ENCODE results near the gene SLC8A3. TPM values are rescaled to one million over a fixed set of nuclear protein-coding genes. Genes with fewer than 3 reads are reported as not detected.

Gene SLC8A3
- total RNA-seq, 3 donors from 2014 or later (not counting 1 experiment from before 2014, with no cell fraction given) = 0.30 to 0.56 (median 0.32) TPM

GRCh38 chr14:69996216-69996615, 192.5 kb downstream of the SLC8A3 start:
- H3K27me3 Mint-ChIP-seq (ENCODE audit: low read depth in 2 of 2) = peaks cover 16 to 40% of the 10 kb centered on the region in 2 donors
- DNase-seq (no peak), ATAC-seq (no peak)
- H3K27ac Mint-ChIP-seq = no peak overlapping the region
- no peaks in the 10 kb centered on the region for H3K36me3 Mint-ChIP-seq
- Histone ChIP-seq H3K36me3 (ENCODE audit: control insufficient read depth, insufficient read depth, low read length) (no peaks in the 10 kb centered on the region), H3K4me1 (ENCODE audit: control insufficient read depth, insufficient read depth, low read length) (no peaks in the 10 kb centered on the region), H3K27ac (ENCODE audit: low read length) (no peak overlapping the region), H3K9me3 (ENCODE audit: control insufficient read depth, insufficient read depth, low read length) (no peaks in the 10 kb centered on the region), H3K27me3 (ENCODE audit: control insufficient read depth, insufficient read depth, low read length) (no peaks in the 10 kb centered on the region), H3K4me3 (ENCODE audit: low read length) (no peak overlapping the region)
- no peaks in the 10 kb centered on the region for H3K9me3 Mint-ChIP-seq
- no peak overlapping the region for H3K4me3 Mint-ChIP-seq
- TF ChIP-seq, protein P1, sequence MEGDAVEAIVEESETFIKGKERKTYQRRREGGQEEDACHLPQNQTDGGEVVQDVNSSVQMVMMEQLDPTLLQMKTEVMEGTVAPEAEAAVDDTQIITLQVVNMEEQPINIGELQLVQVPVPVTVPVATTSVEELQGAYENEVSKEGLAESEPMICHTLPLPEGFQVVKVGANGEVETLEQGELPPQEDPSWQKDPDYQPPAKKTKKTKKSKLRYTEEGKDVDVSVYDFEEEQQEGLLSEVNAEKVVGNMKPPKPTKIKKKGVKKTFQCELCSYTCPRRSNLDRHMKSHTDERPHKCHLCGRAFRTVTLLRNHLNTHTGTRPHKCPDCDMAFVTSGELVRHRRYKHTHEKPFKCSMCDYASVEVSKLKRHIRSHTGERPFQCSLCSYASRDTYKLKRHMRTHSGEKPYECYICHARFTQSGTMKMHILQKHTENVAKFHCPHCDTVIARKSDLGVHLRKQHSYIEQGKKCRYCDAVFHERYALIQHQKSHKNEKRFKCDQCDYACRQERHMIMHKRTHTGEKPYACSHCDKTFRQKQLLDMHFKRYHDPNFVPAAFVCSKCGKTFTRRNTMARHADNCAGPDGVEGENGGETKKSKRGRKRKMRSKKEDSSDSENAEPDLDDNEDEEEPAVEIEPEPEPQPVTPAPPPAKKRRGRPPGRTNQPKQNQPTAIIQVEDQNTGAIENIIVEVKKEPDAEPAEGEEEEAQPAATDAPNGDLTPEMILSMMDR (IDR thresholded peaks at IDR 0.05) = no peak
- WGBS (ENCODE audit: insufficient coverage) = no CpG with 5 or more reads among the region's 1 CpG
- intact Hi-C loops (cut with micrococcal nuclease) = no loop called here
- no peaks in the 10 kb centered on the region for H3K4me1 Mint-ChIP-seq

Other genes starting within 250 kb of the SLC8A3 start
- gene COX16, start 170.7 kb upstream of the SLC8A3 start, total RNA-seq = 10 to 100 TPM; 14.8 to 24.7 (median 21.6) TPM
- gene SYNJ2BP, start 228.1 kb upstream of the SLC8A3 start, total RNA-seq = 10 to 100 TPM in 2 of 3 donors, 1 to 10 TPM in 1; 9.1 to 16.6 (median 12.4) TPM

Measured in natural killer cell (primary cell).